ENCODE results near the gene CENPO. TPM values are rescaled to one million over a fixed set of nuclear protein-coding genes. Genes with fewer than 3 reads are reported as not detected.

The CENPO gene, protein sequence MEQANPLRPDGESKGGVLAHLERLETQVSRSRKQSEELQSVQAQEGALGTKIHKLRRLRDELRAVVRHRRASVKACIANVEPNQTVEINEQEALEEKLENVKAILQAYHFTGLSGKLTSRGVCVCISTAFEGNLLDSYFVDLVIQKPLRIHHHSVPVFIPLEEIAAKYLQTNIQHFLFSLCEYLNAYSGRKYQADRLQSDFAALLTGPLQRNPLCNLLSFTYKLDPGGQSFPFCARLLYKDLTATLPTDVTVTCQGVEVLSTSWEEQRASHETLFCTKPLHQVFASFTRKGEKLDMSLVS
- 3.7 TPM for total RNA-seq
- long read RNA-seq, full-length matches to known transcripts, result 3 of 11 reads
- long read RNA-seq, partial matches to known transcripts, result 2 of 11 reads
- long read RNA-seq, other reads (novel, unspliced or antisense), result 6 of 11 reads

- peak; percentile 97 for DNase-seq (ENCODE audit: low spot score)
Measured at GRCh38 chr2:24792874-24793760, at the start of gene CENPO, which contains the start of gene PTRHD1. Gene CENPO, plus strand, starts transcription at chr2:24793425. Its CDS starts 495 bp downstream, at chr2:24793920. Gene PTRHD1, minus strand, starts transcription at chr2:24793391. Its CDS starts 14 bp downstream, at chr2:24793377.

DNA sequence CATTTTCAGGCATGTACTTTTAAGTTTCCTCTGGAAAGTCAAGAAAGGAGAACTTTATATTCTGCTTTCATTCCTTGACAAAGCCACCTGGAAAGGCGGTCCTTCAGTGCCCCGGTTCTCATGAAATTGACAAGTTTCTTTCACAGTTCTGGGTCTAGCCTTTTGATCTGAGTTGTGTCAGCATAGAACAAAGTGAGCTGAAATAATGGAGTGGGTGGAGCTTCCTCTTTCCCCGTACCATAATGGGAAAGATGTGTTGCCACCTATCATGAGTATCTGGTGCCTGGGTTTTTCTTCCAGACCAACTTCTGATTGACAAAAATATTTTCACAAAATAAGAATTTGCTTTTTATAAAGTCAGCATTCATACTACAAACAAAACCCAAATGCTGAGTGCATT is 49.3 kb upstream of the CENPO start:
- no peak for DNase-seq (ENCODE audit: low spot score)

DNA sequence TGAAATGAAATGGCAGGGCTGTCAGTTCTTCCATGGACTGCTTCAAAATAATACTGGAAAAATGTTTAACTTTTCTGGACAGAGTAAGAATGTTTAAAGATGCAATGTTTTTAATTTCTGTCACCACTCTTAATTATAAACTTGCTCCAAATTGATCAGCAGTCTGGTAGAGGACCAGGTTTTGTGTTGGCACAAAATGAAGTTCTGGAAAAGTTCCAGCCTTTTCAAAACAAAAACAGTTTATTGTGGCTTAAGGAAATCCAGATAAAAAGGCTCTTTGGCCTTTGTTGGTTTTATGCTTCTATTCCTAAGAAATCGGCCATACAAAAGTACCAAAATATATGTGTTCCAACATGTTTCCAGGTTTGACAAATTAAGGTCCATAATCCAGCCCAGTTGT is 48.9 kb upstream of the CENPO start:
- no peak for DNase-seq (ENCODE audit: low spot score)

DNA sequence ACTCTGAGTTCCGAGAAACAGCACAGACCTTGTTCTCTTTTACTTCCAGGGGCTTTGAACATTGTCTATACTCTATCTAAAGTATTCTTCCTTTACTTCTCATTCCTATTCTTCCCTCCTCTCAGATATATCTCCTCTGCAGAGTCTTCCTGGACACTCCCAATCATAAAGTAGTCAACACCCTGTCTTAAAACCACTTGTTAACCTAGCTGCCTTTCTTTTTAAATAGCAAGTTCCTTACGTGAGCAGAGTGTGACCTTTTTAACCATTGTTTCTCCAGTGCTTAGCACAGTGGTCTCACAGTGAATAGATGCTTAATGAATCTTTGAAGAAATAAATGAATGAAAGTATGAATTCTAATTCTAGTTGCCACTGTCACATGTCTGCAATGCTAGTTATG is 47.4 kb upstream of the CENPO start:
- no peak for DNase-seq (ENCODE audit: low spot score)

DNA sequence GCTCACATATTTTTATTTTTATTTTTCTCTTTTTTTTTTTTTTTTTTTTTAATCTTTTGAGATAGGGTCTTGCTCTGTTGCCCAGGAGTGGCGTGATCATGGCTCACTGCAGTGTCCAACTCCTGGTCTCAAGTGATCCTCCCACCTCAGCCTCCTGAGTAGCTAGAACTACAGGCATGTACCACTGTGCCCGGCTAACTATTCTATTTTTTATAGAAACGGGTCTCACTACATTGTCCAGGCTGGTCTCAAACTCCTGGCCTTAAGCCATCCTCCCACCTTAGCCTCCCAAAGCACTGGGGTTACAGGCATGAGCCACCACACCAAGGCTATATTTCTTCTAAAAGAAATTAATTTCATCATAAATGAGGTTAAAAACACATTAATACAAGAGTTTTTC is 45.9 kb upstream of the CENPO start:
- no peak for DNase-seq (ENCODE audit: low spot score)

GRCh38 chr2:24749069-24749691 is 44.0 kb upstream of the CENPO start:
- no peak for DNase-seq (ENCODE audit: low spot score)

GRCh38 chr2:24754985-24755705 is 38.1 kb upstream of the CENPO start:
- no peak for DNase-seq (ENCODE audit: low spot score)

- DNase-seq (ENCODE audit: low spot score), result no peak
Measured at GRCh38 chr2:24756789-24757188, 36.4 kb upstream of the CENPO start.

DNA sequence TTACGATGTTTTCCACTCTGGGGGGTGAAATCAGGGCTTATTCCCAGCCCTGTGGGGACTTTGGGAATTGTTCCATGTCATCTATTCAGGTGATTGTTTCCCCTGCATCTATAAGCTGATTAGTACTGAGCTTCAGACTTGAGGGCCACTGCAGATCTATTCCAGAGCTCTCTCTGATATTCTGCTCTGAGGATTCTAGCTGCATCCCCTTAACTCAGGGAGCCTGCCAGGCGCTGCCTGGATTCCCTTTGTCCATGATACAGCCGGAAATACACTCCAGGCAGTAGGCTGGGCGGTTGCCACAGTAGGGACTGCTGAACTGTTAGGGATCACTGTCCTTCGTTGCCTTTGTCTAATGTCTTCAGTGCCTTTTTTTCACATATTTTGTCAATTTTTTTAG is 31.4 kb upstream of the CENPO start:
- no peak for DNase-seq (ENCODE audit: low spot score)

- no peak for DNase-seq (ENCODE audit: low spot score)
Measured at GRCh38 chr2:24762518-24762917, 30.7 kb upstream of the CENPO start.

DNA sequence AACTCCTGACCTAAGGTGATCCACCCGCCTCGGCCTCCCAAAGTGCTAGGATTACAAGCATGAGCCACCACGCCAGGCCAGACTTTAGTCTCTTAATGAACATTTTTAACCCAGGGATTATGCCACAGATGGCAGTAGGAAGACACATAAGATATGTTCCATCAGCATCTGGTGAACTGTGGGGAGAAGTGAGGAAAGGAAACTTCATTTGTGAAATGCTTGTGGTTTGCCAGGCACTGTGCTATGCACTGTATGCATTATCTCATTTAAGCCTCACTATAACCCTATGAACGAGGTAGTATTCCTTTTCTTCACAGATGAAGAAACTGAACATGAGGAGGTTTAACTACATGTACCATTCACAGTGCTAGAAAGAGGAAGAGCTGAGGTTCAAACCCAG is 29.4 kb upstream of the CENPO start:
- DNase-seq (ENCODE audit: low spot score), result no peak

DNA sequence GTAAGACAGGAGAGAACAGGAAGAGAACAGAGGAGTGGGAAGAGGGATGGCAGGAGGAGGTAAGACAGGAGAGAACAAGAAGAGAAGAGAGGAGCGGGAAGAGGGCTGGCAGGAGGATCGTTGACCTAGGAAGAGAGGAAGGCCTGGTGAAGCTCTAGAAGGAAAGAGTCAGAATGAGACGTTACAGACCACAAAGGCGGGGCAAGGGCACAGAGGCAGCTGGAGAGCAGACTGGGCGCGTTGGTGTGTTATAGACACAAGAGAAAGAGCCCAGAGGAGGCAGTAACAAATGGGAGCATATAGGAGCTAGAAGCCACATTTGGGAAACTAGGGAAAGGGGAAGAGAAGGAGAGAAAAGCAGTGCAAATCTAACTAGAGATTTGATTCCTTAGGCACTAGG is 26.6 kb upstream of the CENPO start:
- DNase-seq (ENCODE audit: low spot score), result no peak

- DNase-seq (ENCODE audit: low spot score), result no peak
Measured at GRCh38 chr2:24768013-24768412, 25.2 kb upstream of the CENPO start.

GRCh38 chr2:24768601-24769000 is 24.6 kb upstream of the CENPO start:
- no peak for DNase-seq (ENCODE audit: low spot score)

DNA sequence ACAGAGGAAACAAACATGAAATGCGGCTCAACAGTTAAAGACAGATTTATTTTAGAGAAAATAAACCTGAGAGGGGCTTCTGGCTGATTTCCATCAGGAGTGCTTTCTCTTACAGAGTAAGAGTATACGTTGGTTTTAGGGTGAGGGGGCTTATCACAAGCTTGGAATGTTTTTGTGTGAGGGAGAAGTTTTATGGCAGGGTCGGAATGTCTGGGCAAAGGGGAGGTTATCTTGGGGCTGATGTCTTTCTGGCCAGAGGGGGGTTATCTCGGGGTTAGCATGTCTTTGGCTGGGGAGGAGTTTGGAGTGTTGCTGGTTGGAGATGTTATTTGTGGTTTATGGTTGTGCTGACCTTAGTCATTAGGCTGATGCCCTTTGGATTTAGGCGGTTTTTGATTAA is 22.2 kb upstream of the CENPO start:
- DNase-seq (ENCODE audit: low spot score), result no peak

DNA sequence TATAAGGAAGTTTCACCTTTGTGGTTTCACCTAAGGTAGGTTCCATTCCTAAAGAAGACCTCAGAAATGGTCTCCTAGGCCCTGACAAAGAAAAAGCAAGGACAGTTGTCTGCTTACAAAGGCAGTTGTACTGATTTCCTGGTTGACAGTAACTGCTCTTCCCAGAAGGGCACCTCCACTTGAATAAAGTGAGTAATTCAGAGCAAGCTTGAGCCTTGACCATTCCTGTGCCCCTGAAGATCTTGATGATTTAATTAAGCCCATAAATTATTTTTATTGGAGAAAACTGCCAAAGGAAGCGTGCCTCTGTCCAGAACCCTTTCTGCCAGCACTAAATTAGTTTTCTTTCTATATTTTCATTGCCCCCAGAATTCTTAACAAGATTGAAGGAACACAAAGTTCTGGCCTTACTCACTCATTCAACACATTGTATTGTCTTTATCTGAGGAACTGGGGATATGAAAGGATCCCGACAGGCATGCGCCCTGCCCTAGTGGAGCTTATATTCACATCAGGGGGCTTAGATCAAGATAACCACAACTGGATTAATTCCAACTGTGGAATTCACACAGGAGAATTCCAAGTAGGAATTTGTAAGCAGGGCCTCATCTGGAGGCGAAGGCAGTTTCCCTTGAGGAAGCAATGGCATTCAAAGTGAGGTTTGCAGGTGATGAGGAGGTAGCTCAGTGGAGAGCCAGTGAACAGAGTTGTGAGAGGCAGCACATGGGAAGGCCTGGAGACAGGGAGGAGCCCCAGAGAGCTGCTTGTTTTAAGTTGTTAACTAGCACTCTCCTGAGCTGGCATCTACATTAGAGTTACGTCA is 21.2 kb upstream of the CENPO start:
- no peak for DNase-seq (ENCODE audit: low spot score)

GRCh38 chr2:24774373-24774772 is 18.9 kb upstream of the CENPO start:
- no peak for DNase-seq (ENCODE audit: low spot score)

DNA sequence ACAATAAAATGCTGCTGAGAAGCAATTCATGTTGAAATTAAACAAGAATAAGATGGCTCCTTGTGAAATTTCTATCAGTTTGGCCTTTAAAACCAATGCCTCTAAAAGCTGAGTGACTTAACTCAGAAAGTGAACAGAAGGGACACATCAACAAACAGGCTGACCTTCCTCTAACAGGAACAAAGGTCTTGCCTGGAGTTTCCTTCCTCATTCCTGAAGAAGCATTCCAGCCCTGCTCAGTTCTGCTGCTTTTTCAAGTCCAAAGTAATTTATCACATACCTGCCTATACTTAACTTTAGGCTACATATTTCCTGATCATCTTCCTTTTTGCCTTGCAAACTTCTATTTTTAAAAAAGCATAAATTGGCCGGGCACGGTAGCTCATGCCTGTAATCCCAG is 14.1 kb upstream of the CENPO start:
- no peak for DNase-seq (ENCODE audit: low spot score)

DNA sequence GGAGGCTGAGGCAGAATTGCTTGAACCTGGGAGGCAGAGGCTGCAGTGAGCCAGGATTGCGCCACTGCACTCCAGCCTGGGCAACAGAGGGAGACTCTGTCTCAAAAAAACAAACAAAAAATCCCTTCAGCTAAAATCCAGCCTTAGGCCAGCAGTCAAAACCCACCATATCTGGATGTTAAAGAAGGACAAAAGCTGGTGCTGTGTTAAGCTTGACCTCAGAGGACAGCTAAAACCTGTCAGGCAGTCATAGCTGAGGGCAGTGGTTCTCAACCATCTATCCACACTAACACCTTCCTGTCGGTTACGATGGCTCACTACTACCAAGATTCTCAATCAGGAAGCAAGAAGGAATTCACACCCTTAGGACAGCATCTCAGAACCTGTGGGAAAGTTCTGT is 9.6 kb upstream of the CENPO start:
- DNase-seq (ENCODE audit: low spot score), result no peak

- DNase-seq (ENCODE audit: low spot score), result no peak
Measured at GRCh38 chr2:24785671-24786321, 7.4 kb upstream of the CENPO start.
